ENCODE results near the gene MSLN.

MSLN gene

DNA sequence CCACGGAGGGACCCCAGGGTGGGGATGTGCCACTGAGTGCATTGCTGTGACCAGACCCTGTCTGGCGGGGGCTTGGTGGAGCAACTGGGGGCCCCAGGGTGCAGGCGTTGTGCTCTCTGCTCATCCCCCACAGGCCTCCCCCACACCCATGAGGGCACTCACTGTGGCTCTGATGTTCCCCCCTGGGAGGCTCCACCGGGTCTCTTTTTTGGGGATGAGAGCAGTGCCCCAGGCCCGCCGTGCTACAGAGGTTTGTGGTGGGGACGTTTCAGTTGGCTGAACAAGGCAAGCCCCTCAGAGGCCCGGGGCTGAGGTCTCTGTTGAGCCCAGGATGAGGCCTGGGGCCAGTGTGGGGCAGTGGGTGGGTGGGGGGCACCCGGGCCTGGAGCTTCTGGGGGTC, 36.8 kb upstream of the MSLN start:
- no peak for FAIRE-seq

DNA sequence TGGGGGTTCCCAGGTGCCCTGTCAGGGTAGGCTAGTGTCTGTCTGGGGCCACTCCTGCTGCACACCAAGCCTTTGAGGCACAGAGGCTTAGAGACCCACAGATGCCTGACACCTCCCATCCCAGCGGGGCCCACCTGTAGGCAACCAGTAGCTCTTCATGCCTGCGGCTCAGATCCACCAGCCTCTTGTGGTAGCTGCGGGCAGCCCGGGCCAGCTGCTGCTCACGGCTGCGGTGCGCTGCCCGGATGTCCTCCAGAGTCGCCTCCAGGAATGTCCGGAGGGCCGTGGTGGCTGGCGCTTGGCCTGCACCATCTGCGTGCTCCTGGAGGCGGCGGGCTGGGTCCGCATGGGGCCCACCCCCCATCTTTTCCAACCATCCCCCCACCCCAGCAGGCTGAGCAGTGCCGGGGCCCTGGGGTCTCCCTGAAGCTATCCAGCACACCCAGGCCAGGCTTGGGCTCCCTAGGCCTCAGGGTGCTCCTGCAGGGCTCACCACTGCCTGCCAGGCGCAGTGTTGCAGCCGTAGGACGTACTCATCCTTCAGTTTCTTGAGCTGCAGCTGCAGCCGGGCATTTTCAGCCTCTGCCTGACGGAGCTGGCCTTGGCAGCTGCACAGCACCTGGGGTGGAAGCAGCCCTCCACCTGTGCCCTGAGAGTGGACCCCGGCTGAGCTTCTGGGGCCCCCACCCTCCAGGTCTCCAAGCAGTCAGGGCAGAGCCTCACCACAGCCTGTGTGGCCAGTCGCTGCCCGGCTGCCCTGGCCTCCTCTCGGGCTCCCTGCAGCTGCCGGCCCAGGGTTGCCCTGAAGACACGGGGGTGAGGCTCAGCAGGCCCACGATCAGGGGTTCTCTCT, 36.1 kb upstream of the MSLN start:
- no peak for FAIRE-seq

DNA sequence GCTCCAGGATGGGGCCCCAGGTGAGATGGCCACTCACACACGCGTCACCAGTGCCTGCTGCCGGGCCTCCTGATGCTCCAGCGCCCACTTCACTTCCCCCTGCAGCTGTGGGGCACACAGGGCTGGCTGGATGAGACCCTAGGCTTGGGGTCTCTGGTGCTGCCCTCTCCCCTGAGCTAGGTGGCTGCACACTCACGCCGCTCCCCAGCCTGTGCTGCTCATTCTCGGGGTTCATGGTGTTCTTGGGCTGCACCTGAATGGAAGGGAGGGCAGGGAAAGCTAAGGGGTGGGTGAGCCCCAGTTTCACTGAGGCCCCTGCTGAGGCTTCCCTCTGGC, 35.5 kb upstream of the MSLN start:
- FAIRE-seq: no peak

DNA sequence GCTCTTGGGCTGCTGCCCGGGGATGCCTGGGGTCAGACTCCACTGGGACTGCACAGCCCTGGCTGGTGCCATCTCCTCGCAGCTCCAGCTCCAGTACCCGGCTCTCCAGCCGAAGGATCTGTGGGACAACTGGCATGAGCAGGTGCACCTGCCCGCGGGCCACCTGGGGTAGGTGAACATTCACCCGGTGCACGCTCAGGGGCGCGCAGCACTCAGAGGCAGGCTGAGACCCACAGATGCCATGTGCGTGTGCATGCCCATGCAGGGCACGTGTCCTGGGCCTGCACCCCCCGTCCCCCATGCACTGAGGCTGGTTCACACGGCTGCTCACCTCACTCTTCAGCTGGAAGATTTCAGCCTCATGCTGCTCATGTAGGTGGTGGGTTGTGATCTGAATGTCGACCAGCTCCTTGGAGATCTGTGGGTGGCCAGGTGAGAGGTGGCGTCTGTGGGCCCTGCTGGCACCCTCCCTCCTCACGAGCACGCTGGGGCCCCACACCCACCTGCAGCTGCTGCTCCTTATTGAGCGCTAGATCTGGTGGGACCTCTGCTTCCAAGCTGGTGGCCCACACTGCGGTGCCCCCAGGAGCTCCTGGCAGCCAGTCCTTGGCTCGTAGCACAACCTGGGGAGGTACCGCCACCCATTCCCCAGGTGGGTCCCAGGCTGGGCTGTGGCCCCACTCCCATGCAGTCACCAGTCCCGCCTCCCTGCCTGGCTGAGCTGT, 34.9 kb upstream of the MSLN start:
- no peak for FAIRE-seq

DNA sequence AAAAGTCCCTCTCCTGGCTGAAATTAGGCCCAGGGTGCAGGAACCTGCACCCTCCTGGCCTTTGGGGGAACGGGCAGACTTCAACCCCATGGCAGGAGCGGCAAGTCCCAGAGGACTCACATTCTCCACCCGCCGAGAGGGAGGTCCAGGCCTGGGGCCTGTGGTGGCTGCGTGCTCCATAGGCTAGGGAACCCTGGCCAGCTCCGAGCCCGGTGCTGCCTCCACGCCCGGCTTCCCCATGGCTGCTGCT, 34.4 kb upstream of the MSLN start:
- FAIRE-seq: no peak

DNA sequence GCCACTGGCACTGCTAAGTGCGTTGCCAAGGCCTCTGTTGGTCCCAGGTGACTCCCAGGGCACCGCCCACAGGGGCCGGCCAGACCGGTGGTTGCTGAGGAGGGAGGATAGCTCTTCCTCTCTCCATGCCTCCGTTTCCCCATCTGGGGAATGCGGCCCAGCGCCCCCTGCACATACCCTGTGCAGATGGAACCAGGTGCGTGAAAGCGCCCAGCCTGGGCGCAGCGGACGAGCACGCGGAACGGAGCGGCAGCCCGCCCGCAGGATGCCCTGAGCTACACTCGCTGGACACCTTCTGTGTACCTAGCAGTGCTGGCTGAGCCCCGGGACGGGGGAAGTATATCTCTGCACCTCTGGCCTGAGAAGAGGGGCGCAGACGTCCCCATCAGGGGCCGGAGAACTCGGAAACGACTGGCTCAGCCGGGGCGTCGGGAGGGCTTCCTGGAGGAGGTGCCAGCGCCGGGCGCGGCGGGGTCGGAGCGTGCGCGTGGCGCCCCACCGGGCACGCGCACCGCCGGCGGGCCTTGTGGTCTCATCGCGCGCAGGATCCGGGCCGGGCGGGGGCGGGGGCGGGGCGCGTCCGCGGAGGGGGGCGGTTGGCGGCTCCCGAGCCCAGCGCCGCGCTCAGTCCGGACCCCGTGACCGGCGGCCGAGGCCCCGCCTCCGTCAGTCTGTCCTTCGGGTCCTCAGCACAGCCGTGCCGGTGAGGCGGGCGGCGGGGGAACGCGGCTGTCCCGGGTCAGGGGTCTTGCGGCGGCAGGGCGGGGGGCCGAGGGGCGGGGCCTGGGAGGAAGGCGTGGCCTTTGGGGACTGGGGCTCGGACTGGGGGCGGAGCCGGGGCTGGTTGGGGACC, 33.9 kb upstream of the MSLN start, which contains the start of the genes CCDC78 and HAGHL:
Gene CCDC78 (minus strand): TSS at position 6 of the 853 bp plus-strand sequence. CDS start 76 bp downstream, outside the sequence.
Gene HAGHL (plus strand): TSS at position 669 of the 853 bp plus-strand sequence. CDS start 404 bp downstream, outside the sequence.
- no peak for FAIRE-seq

DNA sequence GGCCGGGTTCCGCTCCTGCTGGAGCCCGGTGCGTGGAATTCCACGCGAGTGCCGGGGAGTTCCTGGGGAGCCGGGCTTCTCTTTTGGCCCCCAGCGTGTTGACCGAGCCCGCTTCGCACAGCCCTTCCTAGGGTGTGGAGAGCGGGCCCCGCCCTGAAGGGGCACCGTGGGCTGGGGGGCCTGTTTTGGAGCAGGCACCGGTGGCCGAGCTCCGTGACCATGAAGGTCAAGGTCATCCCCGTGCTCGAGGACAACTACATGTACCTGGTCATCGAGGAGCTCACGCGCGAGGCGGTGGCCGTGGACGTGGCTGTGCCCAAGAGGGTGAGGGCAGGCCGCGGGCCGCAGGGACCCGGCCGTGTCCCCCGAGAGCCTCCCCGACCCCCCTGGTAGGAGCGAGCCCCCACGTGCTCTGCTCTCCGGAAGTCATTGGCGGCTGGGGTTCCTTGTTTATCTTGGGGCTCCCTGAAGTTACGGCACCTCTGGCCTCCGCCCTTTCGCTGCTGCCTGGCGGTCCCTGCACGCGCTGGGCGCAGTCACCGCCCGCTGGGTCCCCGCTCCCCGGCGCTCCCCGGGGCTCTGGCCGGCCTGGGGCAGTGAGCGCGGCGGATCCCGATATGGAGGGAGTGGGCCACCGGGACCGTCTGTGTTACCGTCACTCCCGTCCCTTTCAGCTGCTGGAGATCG, 33.1 kb upstream of the MSLN start:
- no peak for FAIRE-seq

DNA sequence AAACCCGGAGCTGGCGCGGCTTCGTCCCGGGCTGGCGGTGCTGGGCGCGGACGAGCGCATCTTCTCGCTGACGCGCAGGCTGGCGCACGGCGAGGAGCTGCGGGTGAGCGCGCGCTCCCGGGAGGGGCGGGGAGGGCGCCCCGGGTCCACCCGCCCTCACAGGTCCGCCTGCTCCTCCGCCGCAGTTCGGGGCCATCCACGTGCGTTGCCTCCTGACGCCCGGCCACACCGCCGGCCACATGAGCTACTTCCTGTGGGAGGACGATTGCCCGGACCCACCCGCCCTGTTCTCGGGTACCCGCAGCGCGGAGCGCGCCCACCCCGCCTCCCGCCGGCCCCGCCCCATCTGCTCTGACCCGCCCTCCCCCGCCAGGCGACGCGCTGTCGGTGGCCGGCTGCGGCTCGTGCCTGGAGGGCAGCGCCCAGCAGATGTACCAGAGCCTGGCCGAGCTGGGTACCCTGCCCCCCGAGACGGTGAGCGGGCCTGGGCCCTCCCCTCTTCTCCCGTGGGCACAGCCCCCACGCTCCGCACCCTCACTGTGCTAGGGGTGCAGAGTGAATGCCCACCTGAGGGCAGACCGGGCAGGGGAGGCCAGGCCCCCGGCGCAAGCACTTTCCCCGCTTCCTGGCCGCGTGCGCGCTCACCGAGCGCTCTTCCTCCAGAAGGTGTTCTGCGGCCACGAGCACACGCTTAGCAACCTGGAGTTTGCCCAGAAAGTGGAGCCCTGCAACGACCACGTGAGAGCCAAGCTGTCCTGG, 32.2 kb upstream of the MSLN start:
- no peak for FAIRE-seq

DNA sequence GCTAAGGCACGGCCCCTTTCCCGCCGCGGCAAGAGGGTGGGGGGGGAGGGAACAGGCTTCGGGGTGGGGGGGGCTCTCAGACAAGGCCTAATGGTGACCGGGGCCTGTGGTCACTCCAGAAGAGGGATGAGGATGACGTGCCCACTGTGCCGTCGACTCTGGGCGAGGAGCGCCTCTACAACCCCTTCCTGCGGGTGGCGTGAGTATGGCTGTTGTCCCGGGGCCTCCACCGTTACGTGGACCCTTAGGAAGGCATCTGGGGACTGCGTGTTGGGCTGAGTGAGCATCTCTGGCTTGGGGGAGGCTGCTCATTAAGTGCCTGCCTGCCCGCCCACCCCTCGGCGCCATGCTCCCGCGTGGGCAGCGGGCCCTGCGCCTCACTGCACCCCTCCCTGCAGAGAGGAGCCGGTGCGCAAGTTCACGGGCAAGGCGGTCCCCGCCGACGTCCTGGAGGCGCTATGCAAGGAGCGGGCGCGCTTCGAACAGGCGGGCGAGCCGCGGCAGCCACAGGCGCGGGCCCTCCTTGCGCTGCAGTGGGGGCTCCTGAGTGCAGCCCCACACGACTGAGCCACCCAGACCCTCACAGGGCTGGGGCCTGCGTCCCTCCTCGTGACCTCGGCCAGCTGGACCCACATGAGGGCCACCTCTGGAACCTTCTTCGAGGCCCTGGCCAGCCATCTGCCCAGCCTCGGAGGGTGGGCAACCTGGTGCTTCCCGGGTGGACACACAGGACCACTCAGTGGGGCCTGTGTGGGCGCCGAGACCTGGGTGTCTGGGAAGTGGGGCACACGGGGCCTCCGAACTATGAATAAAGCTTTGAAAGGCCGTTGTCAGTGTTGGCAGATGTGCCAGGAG, 31.4 kb upstream of the MSLN start:
- FAIRE-seq: no peak

DNA sequence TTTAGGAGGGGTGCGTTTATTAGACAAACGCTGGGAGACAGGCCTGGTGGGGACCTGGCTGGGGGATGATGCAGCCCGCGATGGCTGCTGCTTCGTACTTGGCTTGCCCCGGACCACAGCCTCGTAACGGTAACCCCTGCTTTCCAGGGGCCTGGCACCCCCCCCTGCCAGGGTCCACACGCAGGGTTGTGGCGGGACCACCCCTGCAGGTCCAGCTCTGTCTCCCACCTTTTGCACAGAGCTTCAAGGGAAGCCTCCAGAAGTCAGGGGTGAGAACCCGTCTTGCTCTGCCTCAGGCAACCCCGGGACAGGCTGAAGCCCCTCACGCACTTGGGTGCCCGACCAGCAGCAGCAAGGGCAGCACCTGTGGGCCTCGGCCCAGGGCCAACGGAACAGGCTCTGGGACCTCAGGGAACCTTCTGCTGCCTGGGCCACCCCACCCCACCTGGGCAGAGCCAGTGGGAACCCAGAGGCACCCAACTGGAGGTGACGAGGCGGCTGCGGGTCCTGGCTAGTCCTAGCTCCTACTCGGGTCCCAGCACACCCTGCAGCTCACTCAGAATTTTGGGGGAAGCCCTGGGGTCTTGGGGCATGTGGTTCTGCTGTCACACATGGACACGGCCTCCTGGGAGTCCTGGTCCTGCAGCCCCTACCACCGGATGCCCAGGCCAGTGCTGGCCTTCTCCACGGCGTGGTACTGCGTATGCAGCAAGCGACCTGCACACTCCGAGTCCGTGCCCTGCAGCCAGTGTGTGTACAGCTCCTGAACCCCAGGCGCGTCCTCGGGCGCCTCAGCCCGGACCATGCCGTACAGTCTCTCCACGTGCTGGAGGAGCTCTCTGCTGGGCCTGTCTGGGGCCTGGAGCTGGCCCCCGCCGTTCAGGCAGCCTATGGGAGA, 30.5 kb upstream of the MSLN start:
- FAIRE-seq: no peak

DNA sequence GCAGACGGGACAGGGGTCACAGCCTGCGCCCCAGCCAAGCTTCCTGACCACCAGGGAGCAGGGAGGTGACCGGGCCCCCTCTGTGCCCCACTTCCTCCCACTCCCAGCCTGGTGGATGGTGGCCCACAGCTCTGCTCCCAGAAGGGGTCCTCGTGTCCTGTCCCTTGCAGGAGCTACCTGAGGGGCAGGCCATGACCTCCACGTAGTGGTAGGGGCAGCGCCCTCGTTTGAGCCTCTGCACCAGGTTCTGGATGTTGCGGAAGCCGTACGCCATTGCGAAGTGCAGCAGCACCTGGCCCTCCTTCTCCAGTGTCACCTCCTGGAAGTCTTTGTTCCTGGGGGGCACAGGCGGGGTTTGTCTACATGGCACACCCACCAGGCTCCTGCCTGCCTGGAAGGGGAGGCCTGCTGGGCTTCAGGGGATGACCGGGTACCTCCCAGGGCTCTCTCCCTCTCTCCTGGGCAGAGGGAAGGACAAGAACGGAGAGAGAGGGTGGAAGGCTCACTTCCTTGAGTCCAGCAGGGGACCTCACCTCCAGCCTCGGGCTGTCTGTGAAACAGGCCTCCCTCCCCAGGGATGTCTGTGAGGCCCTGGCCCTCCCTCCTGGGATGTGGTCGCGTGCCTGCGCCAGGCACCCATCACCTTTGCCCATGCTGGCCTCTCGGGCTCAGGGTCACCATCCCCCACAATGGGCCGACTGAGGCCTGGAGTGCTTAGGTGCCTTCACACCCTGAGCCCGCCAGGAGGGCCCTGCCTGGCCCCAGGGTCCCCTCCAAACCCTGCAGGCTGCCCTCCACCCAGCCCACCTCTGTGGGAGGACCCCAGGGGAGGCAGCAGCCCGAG, 29.6 kb upstream of the MSLN start:
- no peak for FAIRE-seq

DNA sequence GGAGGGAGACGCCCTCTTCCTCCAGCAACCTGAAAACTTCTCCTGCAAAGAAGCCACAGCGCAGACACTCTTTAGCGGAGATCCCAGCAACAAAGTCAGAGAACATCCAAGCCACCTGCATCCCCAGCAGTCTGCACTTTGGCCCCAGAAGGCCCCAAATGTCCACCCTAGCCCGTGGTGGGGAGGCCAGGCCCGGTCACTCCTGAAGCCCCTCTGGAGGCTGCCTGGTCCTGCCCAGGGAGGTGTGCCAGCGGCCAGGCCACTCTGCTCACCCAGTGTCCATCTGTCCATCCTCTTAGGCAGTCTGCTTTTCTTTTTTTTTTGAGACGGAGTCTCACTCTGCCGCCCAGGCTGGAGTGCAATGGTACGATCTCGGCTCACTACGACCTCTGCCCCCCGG, 28.2 kb upstream of the MSLN start:
- no peak for FAIRE-seq

DNA sequence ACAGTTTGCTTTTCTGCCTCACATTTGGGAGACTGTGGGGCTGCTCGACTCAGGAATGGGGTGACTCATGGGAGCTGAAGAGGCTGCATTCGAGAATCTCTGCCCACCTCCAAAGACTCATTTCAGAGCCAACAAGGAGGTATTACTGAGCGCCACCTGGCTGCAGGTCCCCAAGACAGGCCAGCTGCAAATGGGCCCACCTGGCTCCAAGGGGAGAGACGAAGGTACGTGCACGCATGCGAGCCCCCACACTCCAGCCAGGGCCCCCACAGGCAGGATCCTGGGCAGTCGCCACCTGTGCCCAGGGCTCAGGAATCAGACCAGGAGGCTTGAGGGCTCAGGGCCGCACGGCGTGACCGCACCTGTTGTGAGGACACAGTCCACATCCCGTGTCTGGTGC, 27.6 kb upstream of the MSLN start:
- no peak for FAIRE-seq

DNA sequence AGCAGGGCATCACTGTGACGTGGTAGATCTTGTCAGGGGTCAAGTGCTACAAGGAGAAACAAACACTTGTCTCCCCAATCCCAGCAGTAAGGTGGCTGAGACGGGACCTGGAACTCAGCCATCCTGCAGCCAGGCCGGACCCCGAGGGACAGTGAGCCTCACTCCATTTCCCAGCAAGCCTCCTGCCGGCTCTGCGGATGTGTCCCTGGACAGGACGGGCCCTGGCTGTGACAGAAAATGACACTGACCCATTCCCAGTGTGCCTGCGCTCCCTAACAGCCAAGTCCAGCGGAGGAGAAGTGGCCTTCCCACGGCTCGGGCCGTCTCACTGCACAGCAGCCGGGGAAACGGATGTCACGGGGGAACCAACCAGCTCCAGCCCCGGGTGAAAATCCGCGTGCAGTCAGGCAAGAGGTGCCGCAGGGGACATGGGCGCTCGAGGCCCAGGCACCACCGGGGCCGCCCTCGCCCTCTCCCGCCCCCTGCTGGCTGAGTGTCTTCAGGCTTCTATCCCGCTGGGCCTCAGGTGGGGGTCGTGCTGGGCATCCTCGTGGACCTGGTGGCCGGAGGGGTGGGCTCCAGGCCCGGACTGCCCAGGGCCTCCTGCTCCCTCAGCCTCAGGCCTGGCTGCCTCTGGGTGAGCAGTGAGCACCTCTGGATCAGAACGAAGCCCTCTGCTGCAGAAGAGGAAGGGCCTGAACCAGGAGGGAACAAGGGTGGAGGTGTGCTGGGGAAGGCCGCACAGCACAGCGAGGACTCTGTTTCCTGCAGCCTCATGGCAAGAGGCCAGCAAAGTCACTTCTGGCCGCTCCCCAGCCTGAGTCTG, 26.9 kb upstream of the MSLN start:
- no peak for FAIRE-seq

DNA sequence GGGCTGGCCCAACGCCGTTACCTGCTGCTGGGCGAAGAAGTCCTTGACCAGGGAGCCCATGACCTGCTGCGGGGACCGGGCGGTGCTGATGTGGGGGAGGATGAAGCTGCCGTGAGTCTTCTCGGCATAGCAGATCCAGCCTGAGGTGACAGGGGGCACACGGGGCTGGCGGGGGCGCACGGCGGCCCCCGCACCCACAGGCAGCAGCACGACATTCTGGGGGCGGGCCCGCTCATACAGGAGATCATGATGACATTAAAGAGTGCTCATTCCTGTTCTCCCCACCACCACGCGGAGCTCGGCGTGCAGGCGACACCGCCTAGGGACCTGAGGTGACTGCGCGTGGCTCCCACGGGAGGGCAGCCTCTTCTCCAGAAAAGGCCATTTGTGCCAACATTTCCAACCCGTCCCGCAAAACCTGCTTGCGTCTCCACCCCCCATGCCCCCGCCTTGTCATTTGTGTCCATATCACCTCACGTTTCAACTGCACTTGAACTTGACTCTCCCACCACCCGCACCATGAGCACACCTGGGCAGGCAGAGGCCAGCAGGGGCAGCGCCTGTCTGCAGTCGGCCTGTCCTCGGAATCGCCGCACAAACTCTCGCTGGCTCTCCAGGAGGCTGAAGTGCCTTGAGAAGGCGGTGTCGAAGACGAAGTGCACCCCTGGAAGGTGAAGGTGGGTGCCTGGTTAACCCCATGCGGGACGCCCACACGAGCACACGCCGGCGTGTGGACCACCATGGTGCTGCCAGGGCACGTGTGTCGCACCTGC, 26.1 kb upstream of the MSLN start:
- FAIRE-seq: no peak

DNA sequence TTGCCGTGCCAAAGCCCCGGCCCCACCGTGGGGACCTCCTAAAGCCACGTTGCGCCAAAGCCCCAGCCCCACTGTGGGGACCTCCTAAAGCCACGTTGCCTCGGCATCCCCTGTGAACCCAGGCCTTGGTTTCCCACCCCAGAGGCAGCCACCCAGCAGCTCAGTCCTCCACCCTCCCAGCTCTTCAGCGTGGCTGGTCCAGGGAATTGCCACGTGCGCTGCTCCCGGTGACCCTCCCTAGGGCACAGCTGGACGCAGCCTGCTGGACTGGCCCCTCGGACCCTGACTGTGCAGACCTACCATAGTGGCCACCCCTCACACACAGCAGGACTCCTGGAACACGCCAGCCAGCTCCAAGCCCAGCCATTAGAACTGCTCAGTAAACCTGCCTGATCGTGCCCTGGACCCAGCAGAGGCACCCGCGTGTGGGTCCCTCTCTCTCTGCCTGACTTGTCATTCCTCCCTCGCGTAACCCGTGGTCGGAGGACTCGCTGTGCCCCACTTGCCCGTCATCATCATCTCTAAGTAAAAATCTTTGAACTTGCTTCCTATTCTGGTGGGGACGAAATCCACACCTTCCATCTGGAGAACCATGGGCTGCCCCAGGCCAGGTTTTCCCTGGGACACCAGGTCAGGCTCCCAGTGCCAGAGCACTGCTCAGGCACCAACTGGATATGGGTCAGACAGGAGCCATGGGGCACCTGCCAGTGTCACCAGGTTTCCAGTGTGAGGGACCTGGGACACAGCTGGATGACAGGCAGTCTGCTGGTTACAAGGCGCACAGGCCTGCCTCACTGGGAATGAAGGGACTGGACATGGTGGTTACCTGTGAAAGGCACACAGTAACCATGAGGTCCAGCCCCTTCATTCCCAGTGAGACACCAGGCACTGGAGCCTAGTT, 25.3 kb upstream of the MSLN start:
- no peak for FAIRE-seq

Data from colon (tissue), 2 donors.